ENCODE data around the gene SAE1. TPM values are rescaled to one million over a fixed set of nuclear protein-coding genes. Genes with fewer than 3 reads are reported as not detected.

Gene SAE1
- total and polyA plus RNA-seq, 10 of the 15 experiments (the other 5 are each of a cell fraction or from before 2014, with no cell fraction given) = 62.0 to 246 (median 148) TPM

GRCh38 chr19:47168065-47168464, 37.4 kb downstream of the SAE1 start:
- Histone ChIP-seq H4K20me1 (ENCODE audit: control insufficient read depth, insufficient read depth) (no peaks in the 10 kb centered on the region), H3K4me3 (no peak overlapping the region), H3K36me3 (ENCODE audit: control insufficient read depth in 2 of 2, insufficient read depth in 2 of 2, low read length in 1 of 2) (peaks cover 13 to 21% of the 10 kb centered on the region in 2 experiments), H3K4me1 (ENCODE audit: control insufficient read depth, insufficient read depth, low read length) (no peaks in the 10 kb centered on the region), H2AFZ (ENCODE audit: control insufficient read depth, low read depth, low read length) (no peak overlapping the region), H3K79me2 (ENCODE audit: control insufficient read depth, insufficient read depth, low read length) (no peaks in the 10 kb centered on the region), H3K9ac (ENCODE audit: control insufficient read depth, insufficient read depth, low read length) (no peak overlapping the region), H3K4me2 (ENCODE audit: control insufficient read depth, insufficient read depth) (no peak overlapping the region), H3K9me3 (replicated peaks; ENCODE audit: control insufficient read depth, insufficient read depth, low read length) (no peaks in the 10 kb centered on the region), H3K27me3 (replicated peaks in 1 of 2; ENCODE audit: control insufficient read depth in 2 of 2, insufficient read depth in 2 of 2, low read length in 1 of 2) (no peaks in the 10 kb centered on the region), H3K27ac (ENCODE audit: control insufficient read depth, insufficient read depth) (no peak overlapping the region)
- DNase-seq (ENCODE audit: low read depth, low spot score) (no peak), FAIRE-seq (no peak), ATAC-seq (no peak)
- POLR2A ChIA-PET = interaction anchor here (0.6 to 2.6 kb wide), 3 partner anchors 11 to 276 kb away, joined by 3 to 14 read pairs (median 4); no protein-coding TSS in a partner anchor
- SMC1A ChIA-PET (ENCODE audit: uncharacterized antibody, unreplicated experiment) = interaction anchor here (1.0 to 1.2 kb wide), 2 partner anchors 8 to 18 kb away, joined by 3 read pairs; no protein-coding TSS in a partner anchor
- intact Hi-C loops (cut with micrococcal nuclease; ENCODE audit: unreplicated experiment) = no loop called here
- RAD21 ChIA-PET (ENCODE audit: unreplicated experiment) = no interaction called here
- in situ Hi-C loops (cut with MboI) = no loop called here
- no peak for TF ChIP-seq TCF3 (IDR thresholded peaks at IDR 0.05; ENCODE audit: borderline replicate concordance, insufficient read depth, low read depth, low read length)
- TF ChIP-seq USF2 (IDR thresholded peaks at IDR 0.05; ENCODE audit: borderline replicate concordance, low read depth, low read length) = no peak
- no peak for TF ChIP-seq TCF12 (IDR thresholded peaks at IDR 0.05; ENCODE audit: low read depth, low read length)
- TF ChIP-seq ELK1 (IDR thresholded peaks at IDR 0.05; ENCODE audit: low read depth, low read length) = no peak
- no peak for TF ChIP-seq DPF2 (IDR thresholded peaks at IDR 0.05)
- no peak for TF ChIP-seq HDAC2 (IDR thresholded peaks at IDR 0.05)
- TF ChIP-seq TARDBP (IDR thresholded peaks at IDR 0.05; ENCODE audit: borderline replicate concordance) = no peak
- TF ChIP-seq BMI1 (IDR thresholded peaks at IDR 0.05; ENCODE audit: borderline replicate concordance) = no peak
- no peak for TF ChIP-seq RELB (IDR thresholded peaks at IDR 0.05; ENCODE audit: low read depth)
- no peak for TF ChIP-seq SUPT20H (IDR thresholded peaks at IDR 0.05; ENCODE audit: borderline replicate concordance, control insufficient read depth, low read depth, low read length)
- TF ChIP-seq TAF1 (IDR thresholded peaks at IDR 0.05; ENCODE audit: borderline replicate concordance, low read depth, low read length) = no peak
- no peak for TF ChIP-seq PAX5 (IDR thresholded peaks at IDR 0.05; ENCODE audit: borderline replicate concordance, low read depth, low read length)
- TF ChIP-seq CBX5 (IDR thresholded peaks at IDR 0.05; ENCODE audit: low read depth) = no peak
- TF ChIP-seq CREB1 (IDR thresholded peaks at IDR 0.05; ENCODE audit: low read depth) = no peak
- TF ChIP-seq RCOR1 (conservative IDR thresholded peaks at IDR 0.05; ENCODE audit: low read depth, low read length) = no peak
- no peak for TF ChIP-seq CHD1 (IDR thresholded peaks at IDR 0.05; ENCODE audit: low read depth, low read length)
- TF ChIP-seq CBFB (IDR thresholded peaks at IDR 0.05; ENCODE audit: low read depth) = no peak
- no peak for TF ChIP-seq FOS (IDR thresholded peaks at IDR 0.05; ENCODE audit: borderline replicate concordance, extremely low read depth, insufficient read length)
- TF ChIP-seq ZNF274 (IDR thresholded peaks at IDR 0.05; ENCODE audit: insufficient read depth, insufficient read length) = no peak
- no TSS peak for BruUV-seq (replicated peaks)
- CTCF ChIA-PET = interaction anchor here (1.4 to 3.6 kb wide), 2 partner anchors 10 to 77 kb away, joined by 4 to 12 read pairs; no protein-coding TSS in a partner anchor
- 73% methylated on average over 7 of the region's 7 CpGs for WGBS (ENCODE audit: insufficient coverage, insufficient replicate concordance, low lambda C conversion rate, missing lambda C conversion rate)

Data from GM12878 (cell line).